HG03469 (cell line): ENCODE measurements around the gene FGF18.
"Not testable (repeated sequence)": the region's sequence is repeated elsewhere in the genome, so short reads cannot be mapped to it uniquely, and the experiment has no call there.

Source experiments
- ATAC-seq: cut with Tn5 transposase; IDR thresholded peaks from one replicate; pipeline ENCODE4 v1.9.1; 2021; ENCODE audit warnings: mild to moderate bottlenecking, moderate library complexity, moderate number of reproducible peaks; ENCODE audit not compliant: unreplicated experiment

Gene FGF18

DNA sequence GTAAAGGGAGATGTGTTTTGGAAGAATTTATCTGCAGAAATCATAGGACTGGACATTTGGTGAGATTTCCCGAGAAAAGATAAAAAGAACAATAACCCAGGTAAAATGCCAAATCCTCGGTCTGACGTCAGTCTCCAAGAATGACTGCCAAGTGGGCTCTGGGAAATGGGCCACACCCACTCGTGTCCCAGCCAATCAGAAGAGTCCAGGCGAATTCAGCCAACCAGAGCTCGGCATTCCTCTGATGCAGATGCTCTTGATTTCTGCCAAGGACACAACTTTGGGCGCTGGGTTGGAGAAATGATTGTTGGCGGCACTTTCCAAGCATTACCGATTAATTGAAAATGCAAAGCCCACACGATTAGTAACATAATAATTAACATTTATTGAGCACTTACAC lies 73.3 kb downstream of the FGF18 start:
- ATAC-seq: no peak

DNA sequence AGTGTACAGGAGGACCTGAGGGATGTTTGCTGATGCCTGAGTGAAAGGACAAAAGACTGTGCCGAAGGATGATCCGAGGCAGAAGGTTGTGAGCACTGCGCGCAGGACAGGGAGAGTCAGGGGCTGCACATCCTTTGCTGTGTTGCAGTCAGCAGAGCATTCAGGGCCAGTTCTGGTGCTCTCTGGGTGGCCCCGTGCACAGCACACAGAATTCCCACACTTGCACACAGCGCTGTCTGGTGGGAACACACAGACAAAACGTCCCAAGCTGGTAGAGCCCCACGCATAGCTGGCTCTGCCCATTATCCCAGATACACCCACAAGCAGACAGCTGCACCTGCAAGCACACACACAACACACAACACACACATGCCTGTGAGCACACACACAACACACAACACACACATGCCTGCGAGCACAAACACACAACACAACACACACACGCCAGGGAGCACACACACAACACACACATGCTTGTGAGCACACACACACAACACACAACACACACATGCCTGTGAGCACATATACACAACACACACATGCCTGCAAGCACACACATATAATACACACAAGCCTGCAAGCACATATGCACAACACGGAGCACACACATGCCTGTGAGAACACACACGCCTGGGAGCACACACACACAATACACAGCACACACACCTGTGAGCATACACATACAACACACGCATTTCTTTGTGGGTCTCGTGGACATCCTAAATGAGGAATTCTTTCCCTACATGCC lies 74.4 kb downstream of the FGF18 start:
- no peak for ATAC-seq

DNA sequence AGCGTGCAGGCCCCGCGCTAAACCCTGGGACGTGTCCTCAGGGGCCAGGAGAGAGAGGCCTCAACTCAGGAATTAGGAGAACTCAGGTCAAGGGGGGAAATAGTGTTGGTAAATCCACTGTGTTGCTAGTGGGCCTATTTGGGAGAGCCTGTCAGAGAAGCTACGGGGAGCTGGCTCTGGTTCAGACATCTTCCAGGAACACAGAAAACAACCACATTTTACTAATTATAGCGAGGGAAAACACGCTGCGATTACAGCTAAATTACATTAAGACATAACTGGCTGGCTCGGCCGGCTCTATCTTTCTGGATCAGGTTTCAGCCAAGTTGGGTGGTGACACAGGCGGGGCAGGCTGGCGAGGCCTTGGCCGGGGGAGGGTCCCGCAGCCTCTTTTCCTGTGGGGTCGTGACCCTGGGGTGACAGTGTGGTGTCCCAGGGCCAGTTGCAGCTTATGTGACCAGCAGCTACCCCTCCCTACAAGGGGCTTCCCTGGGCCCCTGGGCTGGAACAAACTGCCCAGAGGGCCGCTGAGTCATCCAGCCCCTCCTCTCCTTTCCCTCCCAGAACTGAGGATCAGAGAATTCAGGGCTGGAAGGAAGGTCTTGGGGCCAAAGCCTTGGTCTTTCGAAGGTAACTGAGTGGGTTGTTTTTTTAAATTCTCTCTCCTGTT lies 75.1 kb downstream of the FGF18 start:
- no peak for ATAC-seq

- ATAC-seq: no peak
Observed at GRCh38 chr5:171495122-171495700, 75.8 kb downstream of the FGF18 start.

DNA sequence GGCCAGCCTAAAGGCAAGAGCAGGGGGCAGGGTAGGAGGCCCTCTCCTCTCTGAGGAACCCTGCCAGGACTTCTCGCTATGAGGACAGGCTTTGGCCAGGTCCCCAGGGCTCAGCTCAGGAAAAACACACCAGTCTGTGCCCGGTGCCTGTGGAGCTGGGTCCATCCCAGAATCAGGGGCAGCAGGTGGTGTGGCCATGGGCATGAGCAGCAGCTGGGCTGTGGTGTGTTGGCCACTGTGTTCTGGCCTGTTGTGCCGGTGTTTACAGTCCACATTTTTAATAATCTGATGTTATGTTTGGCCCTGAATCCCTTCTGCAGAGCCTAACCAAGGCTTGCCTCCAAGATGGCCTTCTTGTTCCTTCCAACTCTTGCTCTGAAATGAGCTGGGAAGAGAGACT lies 77.0 kb downstream of the FGF18 start:
- no peak for ATAC-seq

DNA sequence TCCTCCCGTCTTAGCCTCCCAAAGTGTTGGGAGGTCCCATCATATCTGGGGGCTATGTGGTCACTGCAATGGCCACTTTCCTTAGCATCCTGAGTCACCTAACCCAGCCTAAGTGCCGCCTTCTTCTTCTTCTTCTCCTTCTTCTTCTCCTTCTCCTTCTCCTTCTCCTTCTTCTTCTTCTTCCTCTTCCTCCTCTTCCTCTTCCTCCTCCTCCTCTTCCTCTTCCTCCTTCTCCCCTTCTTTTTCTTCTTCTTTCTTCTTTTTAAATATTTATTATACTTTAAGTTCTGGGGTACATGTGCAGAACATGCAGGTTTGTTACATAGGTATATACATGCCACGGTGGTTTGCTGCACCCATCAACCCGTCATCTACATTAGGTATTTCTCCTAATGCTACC lies 78.0 kb downstream of the FGF18 start:
- ATAC-seq: not testable (repeated sequence)

DNA sequence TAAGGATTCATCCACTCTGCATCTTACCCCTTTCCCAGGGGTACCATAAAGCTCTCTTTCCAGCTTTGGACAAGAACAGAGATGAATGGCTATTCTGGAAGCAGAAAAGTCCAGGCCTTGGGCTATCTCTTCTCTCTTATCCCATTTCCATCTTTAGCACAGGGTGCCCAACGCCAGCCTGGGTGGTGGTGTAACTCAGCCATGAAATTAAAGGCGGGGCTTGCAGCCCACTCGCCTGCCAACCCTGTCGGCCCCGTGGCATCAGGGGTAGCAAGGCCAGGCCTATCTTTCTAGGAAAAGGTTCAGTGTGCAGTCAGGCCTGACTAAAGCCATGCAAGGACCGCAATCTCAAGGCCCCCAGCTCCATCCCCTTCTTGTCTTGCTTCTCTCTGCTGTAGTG lies 78.7 kb downstream of the FGF18 start:
- ATAC-seq: no peak

- ATAC-seq: no peak
Observed at GRCh38 chr5:171499611-171500010, 80.2 kb downstream of the FGF18 start.

DNA sequence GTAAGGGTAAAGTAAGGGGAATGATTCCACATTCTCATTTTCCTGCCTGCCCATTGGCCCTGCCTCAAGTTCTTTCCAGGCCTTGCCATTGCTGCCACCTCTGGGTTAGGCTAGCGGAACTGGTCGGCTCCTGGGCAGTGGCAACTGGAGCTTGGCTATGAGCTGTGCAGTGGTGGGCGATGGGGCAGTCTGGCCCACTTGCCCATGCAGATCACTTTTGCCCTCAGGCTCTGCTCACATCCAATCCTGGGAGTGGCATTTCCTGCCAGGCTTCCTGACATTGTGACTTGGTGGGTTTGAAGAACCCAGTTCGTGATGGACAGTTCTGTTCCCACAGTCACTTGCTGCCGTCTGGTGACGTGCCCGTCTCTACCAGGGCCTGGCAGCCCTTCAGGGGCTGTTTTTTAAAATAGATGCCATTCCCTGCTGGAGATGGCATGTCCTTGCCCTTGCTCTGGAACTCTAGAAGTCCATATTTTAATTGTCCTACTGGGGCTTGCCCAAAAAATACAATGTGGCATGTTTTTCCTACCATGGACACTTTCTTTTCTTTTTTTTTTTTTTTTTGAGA lies 86.1 kb downstream of the FGF18 start:
- ATAC-seq: no peak

GRCh38 chr5:171506951-171507350 lies 87.5 kb downstream of the FGF18 start:
- ATAC-seq: no peak
